LHCN-M2 (cell line): ENCODE data around the gene TMEM255B. TPM values are rescaled to one million over a fixed set of nuclear protein-coding genes. Genes with fewer than 3 reads are reported as not detected.
A peak's percentile ranks its signal among the peaks of the same experiment; 100 is the strongest.

Source experiments
- DNase-seq: peaks from one replicate; pipeline ENCODE4 v3.0.0-alpha.2; 2012; ENCODE audit warnings: low read depth
- total RNA-seq: library from RNA; depleted of rRNA; stranded (reverse); fragments of >200 nt; gene quantifications from 2 replicates; pipeline ENCODE4 v1.2.3, GENCODE V29; 2014; rRNA removed

TMEM255B gene
- total RNA-seq, 1 experiment from 2014 or later = 9.1 TPM

DNA sequence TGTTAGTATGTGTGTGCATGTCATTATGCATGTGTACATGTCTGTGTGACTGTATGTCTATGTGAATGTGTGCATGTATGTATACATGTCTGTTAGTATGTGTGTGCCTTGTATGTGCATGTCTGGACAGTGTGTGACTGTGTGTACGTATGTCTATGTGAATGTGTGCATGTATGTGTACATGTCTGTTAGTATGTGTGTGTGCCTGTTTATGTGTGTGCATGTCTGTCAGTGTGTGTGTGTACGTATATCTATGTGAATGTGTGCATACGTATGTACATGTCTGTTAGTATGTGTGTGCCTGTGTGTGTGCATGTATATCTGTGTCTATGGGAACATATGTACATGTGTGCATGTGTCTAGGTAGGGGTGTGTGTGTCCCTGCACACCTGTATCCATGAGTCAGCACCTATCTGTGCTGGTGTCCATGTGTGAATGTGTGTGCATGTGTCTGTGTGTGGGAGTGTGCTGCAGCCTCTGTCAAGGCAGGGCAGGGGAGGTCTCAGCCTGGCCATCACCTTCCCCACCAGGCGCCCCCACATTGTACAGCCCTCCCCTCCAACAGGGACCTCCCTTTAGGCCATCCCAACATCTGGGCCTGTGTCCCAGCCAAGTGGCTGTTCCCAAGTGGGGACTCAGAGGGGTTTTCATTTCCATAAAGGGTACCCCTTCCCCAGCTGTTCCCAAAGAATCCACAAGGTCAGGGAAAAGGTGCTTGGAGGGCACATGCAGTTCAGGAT lies 100.5 kb downstream of the TMEM255B start:
- no peak for DNase-seq

DNA sequence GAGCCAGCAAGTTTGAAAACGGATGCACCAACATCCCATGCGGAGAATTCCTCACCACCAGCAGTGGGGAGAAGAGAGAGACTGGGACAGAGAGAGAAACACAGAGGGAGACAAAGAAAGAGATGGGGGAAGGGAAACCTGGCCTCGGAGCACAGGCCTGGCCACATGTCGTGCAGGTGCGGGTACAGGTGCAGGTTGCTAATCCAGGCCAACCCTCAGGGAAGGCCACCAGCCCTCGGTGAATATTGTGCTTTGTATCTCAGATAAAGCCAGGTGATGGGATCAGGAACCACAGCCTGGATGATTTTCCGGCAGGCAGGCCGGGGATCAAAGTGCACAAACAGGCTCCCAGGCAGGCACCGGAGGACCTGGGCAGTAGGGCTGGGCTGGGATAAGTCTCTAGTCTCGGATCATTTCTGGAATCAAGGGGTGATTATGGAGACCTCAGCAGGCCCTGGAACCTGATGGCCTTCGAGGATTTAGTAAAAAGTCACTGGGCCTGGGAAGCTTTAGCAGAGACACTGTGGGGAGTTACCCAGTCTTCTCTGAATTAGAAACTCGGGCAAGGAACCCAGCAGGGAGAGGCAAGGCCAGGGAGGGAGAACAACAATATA lies 101.1 kb downstream of the TMEM255B start:
- DNase-seq = no peak

DNA sequence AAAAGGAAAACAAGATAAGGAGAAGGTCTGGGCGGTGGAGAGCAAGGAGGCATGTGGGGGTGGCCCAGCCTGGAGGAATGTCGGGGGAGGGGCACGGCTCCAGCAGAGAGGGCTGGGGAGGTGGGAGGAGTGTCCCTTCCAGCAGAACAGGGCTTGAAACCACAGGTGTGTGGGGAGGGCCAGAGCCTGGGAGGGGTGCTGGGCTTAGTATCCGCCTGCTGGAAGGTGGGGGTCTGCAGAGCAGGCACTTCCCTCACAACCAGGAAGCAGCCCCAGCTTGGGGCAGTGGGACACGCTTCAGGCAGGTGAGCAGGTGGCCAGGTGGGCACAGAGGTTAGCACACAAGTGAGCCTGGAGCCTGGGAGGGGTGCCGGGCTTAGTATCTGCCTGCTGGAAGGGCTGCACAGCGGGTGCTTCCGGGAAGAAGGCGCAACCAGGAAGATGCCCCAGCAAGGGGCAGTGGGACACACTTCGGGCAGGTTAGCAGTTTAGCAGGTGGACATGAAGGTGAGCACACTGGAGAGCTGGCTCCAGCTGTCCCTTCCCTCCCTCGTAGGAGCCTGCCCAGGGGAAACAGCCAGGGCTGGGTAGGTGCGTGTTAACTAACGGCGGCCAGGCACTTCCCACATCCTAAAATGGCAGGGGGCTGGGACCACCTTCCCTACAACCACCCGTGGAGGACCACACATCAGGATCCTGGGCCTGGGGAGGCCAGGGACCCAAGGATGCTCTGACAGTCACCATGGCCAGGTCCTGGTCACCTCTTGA lies 101.8 kb downstream of the TMEM255B start:
- no peak for DNase-seq

DNA sequence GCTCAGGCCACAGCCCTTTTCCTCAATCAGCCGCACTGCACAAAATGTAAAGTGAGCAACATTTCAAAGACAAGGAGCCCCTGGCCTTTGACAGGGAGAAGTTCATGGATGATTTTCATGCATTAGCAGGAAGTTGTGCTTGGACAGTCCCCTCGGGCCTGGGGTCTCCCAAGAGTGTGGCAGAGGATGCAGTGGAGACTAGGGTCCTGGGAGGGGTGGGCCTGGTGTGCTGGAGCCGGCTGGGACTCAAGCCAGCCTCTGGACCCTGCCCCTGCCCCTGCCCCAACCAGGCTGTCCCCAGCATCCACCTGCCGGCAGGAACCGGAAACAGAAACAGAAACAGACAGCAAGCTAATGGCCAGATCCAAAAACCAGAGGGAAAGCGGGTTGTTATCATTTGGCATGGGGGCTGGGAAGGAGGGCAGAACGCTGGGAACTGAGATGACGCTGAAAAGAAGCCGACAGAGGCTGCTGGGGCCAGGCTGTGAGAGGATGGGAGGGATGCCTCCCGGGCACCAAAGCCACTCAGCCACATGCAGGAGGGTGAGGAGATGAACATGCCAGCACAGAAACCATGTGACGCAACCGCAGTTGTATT lies 102.5 kb downstream of the TMEM255B start:
- DNase-seq = no peak

DNA sequence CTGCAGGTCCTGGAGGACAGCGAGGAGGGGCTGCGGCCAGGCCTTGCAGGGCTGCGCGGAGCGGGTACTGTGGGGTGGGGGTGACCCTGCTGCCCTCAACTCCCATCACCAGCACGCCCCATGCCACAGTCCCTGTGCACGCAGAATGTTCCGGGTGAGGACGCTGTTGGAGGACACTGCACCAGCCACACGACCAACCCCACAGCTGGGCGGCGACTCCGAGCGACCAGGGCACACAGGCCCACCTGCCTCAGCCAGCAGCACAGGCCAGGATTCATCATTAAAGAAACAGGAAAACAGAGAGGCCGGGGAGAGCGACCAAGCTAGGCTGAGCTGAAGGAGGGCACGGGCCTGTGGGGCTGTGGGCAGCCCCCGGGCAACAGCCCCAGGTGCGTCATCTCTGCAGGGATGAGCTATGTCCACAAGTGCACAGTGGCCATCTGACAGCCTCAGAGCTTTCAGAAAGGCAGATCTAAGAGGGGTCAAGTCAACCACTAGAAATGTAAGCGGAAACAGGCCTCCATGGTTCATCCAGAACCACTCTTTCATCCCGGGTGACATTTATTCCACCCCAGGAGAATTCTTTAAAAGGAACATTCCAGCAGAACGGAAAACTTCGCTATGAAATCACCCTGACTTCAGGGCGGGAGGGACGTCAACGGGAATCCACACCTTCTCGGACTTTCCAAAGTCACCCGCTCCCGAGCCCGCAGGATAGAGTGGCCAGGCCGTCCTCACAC lies 103.3 kb downstream of the TMEM255B start:
- peak; percentile 60 for DNase-seq

DNA sequence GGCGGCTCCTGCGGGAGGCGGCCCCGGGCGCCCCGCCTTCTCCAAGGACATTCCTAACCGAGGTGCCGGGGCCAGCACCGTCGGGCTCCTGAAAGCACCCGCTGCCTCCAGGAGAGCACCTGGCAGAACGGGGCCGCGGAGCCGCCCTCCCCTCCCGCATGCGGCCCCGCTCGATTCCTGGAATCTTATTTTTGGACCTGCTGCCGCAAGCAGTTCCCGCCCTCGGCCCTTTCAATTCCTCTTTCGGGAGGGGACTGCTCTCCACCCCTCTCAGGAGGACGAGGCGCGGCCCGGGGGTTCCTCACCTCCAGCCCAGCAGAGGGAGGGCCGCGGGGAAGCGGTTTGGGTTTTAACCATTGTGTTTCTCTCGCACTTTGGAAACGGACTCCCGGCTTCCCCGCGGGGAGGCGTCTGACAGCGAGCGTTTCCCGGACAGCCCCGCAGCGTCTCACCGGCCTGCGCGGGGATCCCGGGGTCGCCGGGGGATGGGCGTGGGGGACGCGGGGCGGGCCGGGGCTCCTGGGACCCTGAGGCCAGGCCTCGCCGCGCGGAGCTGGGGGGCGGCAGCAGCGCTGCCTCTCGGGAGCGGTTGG lies 104.0 kb downstream of the TMEM255B start:
- no peak for DNase-seq

DNA sequence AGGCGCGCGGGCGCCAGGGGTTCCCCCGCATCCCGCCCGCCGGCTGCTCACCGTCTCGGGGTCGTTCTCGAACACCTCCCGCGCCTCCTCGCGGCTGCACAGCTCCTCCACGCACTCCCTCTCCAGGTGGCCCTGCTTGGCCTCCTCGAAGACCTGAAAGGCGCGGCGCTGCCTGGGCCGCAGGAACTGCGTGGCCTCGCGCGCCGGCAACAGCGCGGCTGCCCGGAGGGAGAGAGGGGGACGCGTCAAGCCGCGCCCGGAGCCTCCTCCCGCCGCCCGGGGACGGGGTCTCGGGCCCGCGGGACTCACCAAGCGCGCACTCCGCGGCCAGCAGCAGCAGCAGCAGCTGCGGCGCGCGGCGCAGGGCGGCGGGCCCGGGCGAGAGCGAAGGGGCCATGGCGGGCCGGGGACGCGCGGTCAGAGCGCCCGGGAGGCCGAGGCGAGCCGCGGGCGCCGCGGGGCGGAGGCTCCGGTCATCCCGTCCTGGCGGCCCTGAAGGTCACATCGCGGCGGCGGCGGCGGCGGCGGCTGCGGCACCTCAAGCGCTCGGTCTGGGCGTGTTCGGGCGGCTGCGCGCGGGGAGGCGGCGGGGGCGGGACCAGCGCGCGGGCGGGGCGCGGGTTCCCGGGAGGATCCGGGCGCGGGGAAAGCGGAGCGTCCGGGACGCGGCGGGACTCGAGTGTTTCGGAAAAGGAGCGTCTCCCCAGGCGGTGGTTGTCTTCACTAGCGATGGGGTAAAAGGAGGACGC lies 104.7 kb downstream of the TMEM255B start, which contains the start of gene GAS6:
GAS6 (minus strand) TSS at position 553 of the 749 bp plus-strand sequence; CDS start at position 397, 156 bp downstream.
- DNase-seq = peak; percentile 68

DNA sequence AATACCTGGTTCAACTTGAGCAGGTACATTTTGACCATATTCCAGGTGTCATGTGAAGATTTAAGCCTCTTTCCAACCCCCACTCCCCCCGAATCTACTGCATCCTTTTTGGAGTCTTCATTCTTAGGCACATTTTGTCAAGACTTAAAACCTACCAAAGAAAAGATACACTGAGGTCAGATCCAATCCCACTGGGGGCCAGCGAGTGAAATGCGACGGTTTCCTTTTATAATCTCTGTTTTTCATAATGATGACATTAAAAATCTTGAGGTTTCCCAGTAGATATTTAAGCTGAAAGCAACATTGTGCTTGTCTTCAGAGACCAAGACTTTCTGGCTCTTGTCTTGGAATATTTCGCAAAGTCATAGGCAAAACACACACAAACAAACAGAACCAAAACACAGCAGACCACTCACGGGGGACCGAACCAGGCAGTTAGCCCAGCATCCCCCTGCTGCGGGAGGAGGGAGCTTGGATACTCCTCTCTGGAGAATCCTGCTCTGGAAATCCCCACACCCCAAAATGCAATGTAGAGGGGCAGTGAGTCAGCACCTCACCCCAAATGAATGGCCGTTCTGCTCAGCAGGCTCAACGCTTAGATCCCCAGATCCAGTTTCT lies 105.4 kb downstream of the TMEM255B start:
- DNase-seq = peak; percentile 80

DNA sequence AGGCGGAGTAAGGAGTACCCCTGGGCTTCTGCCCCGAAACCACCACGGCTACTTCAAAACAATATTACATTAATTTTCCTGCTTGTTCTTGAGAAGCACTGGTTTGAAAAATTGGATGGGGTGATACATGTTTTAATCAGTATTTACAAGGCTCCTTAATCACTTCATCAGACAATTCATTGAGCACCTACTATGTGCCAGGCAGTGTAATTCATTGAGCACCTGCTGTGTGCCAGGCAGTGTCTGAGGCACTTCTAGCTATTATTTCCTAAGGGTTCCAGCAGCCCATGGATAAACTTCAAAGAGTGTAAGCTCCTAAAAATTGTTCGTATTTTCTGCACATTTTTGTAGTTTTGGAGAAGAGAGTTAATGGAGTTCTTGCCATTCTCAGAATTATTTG lies 106.4 kb downstream of the TMEM255B start:
- no peak for DNase-seq

Other genes with a start within 250 kb of the TMEM255B start
- 141 and 146 TPM in 2 replicates for gene TFDP1, start 174.5 kb upstream of the TMEM255B start, total RNA-seq
- not detected in 2 replicates for gene ATP4B, start 101.0 kb upstream of the TMEM255B start, total RNA-seq
- not detected in 2 replicates for gene GRK1, start 92.0 kb upstream of the TMEM255B start, total RNA-seq
- gene GAS6, start 104.8 kb downstream of the TMEM255B start, total RNA-seq = 670 and 703 TPM in 2 replicates
- gene C13orf46, start 214.8 kb downstream of the TMEM255B start, total RNA-seq = 0.11 and 0.13 TPM in 2 replicates